ENCODE data around the gene TCAP.
"Not testable (repeated sequence)": the region's sequence is repeated elsewhere in the genome, so short reads cannot be mapped to it uniquely, and the experiment has no call there.

Gene TCAP

GRCh38 chr17:39696731-39697130 is 31.6 kb downstream of the TCAP start:
- H3K4me3 ChIP-seq (ENCODE audit: low read length, poor library complexity, severe bottlenecking): no peak overlapping the region
- TF ChIP-seq EZH2phosphoT487 (IDR thresholded peaks at IDR 0.05; ENCODE audit: borderline replicate concordance) (no peak), CTCF (conservative IDR thresholded peaks at IDR 0.05; ENCODE audit: low read length) (no peak)
- H3K4me2 ChIP-seq (ENCODE audit: low read depth, low read length, poor library complexity, severe bottlenecking): no peak overlapping the region

DNA sequence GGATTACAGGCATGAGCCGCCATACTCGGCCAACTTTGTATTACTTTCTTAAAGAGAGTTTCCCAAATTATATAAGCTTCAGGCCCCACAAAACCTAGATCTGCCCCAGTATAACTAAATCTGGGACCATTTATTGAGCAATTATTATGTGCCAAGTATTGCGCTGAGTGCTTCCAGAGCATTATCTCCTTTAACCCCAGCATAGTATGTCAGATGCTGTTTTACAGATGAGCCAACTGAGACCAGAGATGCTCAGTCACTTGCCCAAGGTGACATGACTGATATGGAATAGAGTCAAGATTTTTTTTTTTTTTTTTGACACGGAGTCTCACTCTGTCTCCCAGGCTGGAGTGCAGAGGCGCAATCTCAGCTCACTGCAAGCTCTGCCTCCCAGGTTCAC is 32.8 kb downstream of the TCAP start:
- Histone ChIP-seq H3K27me3 (ENCODE audit: insufficient read depth, low read length, poor library complexity, severe bottlenecking) (no peaks in the 10 kb centered on the region), H3F3A (ENCODE audit: low read depth) (no peaks in the 10 kb centered on the region), H3K4me1 (ENCODE audit: insufficient read depth, low read length, poor library complexity, severe bottlenecking) (no peaks in the 10 kb centered on the region), H3K4me3 (ENCODE audit: low read length, poor library complexity, severe bottlenecking) (no peak overlapping the region), H3K9me3 (ENCODE audit: insufficient read depth, low read depth, low read length) (no peaks in the 10 kb centered on the region), H4K20me1 (ENCODE audit: insufficient read depth, low read length, poor library complexity, severe bottlenecking) (no peaks in the 10 kb centered on the region), H3K79me2 (ENCODE audit: insufficient read depth, low read length) (no peaks in the 10 kb centered on the region), H3K9me2 (replicated peaks; ENCODE audit: low read depth, low read length) (no peaks in the 10 kb centered on the region), H3K36me3 (ENCODE audit: insufficient read depth, low read length) (no peaks in the 10 kb centered on the region), H3K9ac (ENCODE audit: low read depth, low read length, poor library complexity, severe bottlenecking) (no peak overlapping the region), H2AFZ (ENCODE audit: low read length) (no peak overlapping the region), H3K4me2 (ENCODE audit: low read depth, low read length, poor library complexity, severe bottlenecking) (no peak overlapping the region)
- no peak for TF ChIP-seq EZH2phosphoT487 (IDR thresholded peaks at IDR 0.05; ENCODE audit: borderline replicate concordance)
- no peak for TF ChIP-seq CTCF (conservative IDR thresholded peaks at IDR 0.05; ENCODE audit: low read length)

More at GRCh38 chr17:39696731-39697130, 31.6 kb downstream of the TCAP start:
- H2AFZ ChIP-seq (ENCODE audit: low read length): no peak overlapping the region
- H3K4me1 ChIP-seq (ENCODE audit: insufficient read depth, low read length, poor library complexity, severe bottlenecking): no peaks in the 10 kb centered on the region
- no peaks in the 10 kb centered on the region for H3K27me3 ChIP-seq (ENCODE audit: insufficient read depth, low read length, poor library complexity, severe bottlenecking)
- H3K79me2 ChIP-seq (ENCODE audit: insufficient read depth, low read length): no peaks in the 10 kb centered on the region
- no peaks in the 10 kb centered on the region for H3K9me3 ChIP-seq (ENCODE audit: insufficient read depth, low read depth, low read length)
- H3K36me3 ChIP-seq (ENCODE audit: insufficient read depth, low read length): no peaks in the 10 kb centered on the region
- H3K9ac ChIP-seq (ENCODE audit: low read depth, low read length, poor library complexity, severe bottlenecking): no peak overlapping the region
- no peaks in the 10 kb centered on the region for H3K9me2 ChIP-seq (replicated peaks; ENCODE audit: low read depth, low read length)
- H3F3A ChIP-seq (ENCODE audit: low read depth): no peaks in the 10 kb centered on the region
- no peaks in the 10 kb centered on the region for H4K20me1 ChIP-seq (ENCODE audit: insufficient read depth, low read length, poor library complexity, severe bottlenecking)

- H3K4me1 ChIP-seq (ENCODE audit: insufficient read depth, low read length, poor library complexity, severe bottlenecking); H3K9ac ChIP-seq (ENCODE audit: low read depth, low read length, poor library complexity, severe bottlenecking); H3K9me2 ChIP-seq (replicated peaks; ENCODE audit: low read depth, low read length); H4K20me1 ChIP-seq (ENCODE audit: insufficient read depth, low read length, poor library complexity, severe bottlenecking); H3F3A ChIP-seq (ENCODE audit: low read depth); H3K27me3 ChIP-seq (ENCODE audit: insufficient read depth, low read length, poor library complexity, severe bottlenecking); H3K36me3 ChIP-seq (ENCODE audit: insufficient read depth, low read length); H2AFZ ChIP-seq (ENCODE audit: low read length); H3K4me2 ChIP-seq (ENCODE audit: low read depth, low read length, poor library complexity, severe bottlenecking); H3K79me2 ChIP-seq (ENCODE audit: insufficient read depth, low read length); H3K4me3 ChIP-seq (ENCODE audit: low read length, poor library complexity, severe bottlenecking); H3K9me3 ChIP-seq (ENCODE audit: insufficient read depth, low read depth, low read length): not testable (repeated sequence)
Measured at GRCh38 chr17:39699157-39699817, 34.1 kb downstream of the TCAP start.

DNA sequence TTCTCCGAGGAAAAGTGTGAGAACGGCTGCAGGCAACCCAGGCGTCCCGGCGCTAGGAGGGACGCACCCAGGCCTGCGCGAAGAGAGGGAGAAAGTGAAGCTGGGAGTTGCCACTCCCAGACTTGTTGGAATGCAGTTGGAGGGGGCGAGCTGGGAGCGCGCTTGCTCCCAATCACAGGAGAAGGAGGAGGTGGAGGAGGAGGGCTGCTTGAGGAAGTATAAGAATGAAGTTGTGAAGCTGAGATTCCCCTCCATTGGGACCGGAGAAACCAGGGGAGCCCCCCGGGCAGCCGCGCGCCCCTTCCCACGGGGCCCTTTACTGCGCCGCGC is 34.6 kb downstream of the TCAP start, which contains the start of gene ERBB2:
ERBB2 (plus strand) TSS at position 247 of the 330 bp plus-strand sequence. CDS start 175 bp downstream, outside the sequence.
- Histone ChIP-seq H3K4me3 (ENCODE audit: low read length, poor library complexity, severe bottlenecking) (no peak within 1 kb of the TSS), H3K9ac (ENCODE audit: low read depth, low read length, poor library complexity, severe bottlenecking) (no peak within 1 kb of the TSS), H3K36me3 (ENCODE audit: insufficient read depth, low read length) (no peaks in the 10 kb centered on the region), H3K27me3 (ENCODE audit: insufficient read depth, low read length, poor library complexity, severe bottlenecking) (no peaks in the 10 kb centered on the region), H3K9me3 (ENCODE audit: insufficient read depth, low read depth, low read length) (no peaks in the 10 kb centered on the region), H3K4me1 (ENCODE audit: insufficient read depth, low read length, poor library complexity, severe bottlenecking) (no peaks in the 10 kb centered on the region), H3K9me2 (replicated peaks; ENCODE audit: low read depth, low read length) (no peaks in the 10 kb centered on the region), H3K4me2 (ENCODE audit: low read depth, low read length, poor library complexity, severe bottlenecking) (no peak within 1 kb of the TSS), H3K79me2 (ENCODE audit: insufficient read depth, low read length) (no peaks in the 10 kb centered on the region), H3F3A (ENCODE audit: low read depth) (no peaks in the 10 kb centered on the region), H4K20me1 (ENCODE audit: insufficient read depth, low read length, poor library complexity, severe bottlenecking) (no peaks in the 10 kb centered on the region), H2AFZ (ENCODE audit: low read length) (no peak within 1 kb of the TSS)
- no peak for TF ChIP-seq EZH2phosphoT487 (IDR thresholded peaks at IDR 0.05; ENCODE audit: borderline replicate concordance)
- no peak for TF ChIP-seq CTCF (conservative IDR thresholded peaks at IDR 0.05; ENCODE audit: low read length)

Data from Loucy (cell line).